GM23248 (cell line): ENCODE measurements around the gene PEAK1. TPM values are rescaled to one million over a fixed set of nuclear protein-coding genes. Genes with fewer than 3 reads are reported as not detected.

Experiments
- DNase-seq: peaks from one replicate; pipeline ENCODE4 v3.0.0-alpha.2; 2015
- H2AFZ ChIP-seq: fragments of 200-600 bp; sonication (generic); 2 replicates; pipeline ENCODE4 v1.6.1; 2016; ENCODE audit warnings: antibody characterized with exemption
- H3F3A ChIP-seq: fragments of 200-600 bp; sonication (generic); 2 replicates; pipeline ENCODE4 v1.6.1; 2016; ENCODE audit warnings: mild to moderate bottlenecking, antibody characterized with exemption, mixed run types; ENCODE audit not compliant: insufficient read depth
- H3K27ac ChIP-seq: fragments of 200-600 bp; sonication (generic); 2 replicates; pipeline ENCODE4 v1.5.1; 2016; ENCODE audit warnings: mild to moderate bottlenecking
- H3K27me3 ChIP-seq: fragments of 200-600 bp; sonication (generic); replicated peaks from 2 replicates; pipeline ENCODE4 v1.6.1; 2016; ENCODE audit warnings: mild to moderate bottlenecking; ENCODE audit not compliant: insufficient read depth
- H3K36me3 ChIP-seq: fragments of 200-600 bp; sonication (generic); 2 replicates; pipeline ENCODE4 v1.6.1; 2016; ENCODE audit warnings: low read depth, mild to moderate bottlenecking
- H3K4me1 ChIP-seq: fragments of 200-600 bp; sonication (generic); 2 replicates; pipeline ENCODE4 v1.6.1; 2016; ENCODE audit warnings: mild to moderate bottlenecking; ENCODE audit not compliant: insufficient read depth
- H3K4me2 ChIP-seq: fragments of 200-600 bp; sonication (generic); one replicate; pipeline ENCODE4 v1.6.1; 2016; ENCODE audit warnings: mild to moderate bottlenecking; ENCODE audit not compliant: unreplicated experiment
- H3K4me3 ChIP-seq: fragments of 200-600 bp; sonication (generic); 2 replicates; pipeline ENCODE4 v1.5.1; 2016; ENCODE audit warnings: mild to moderate bottlenecking
- H3K79me2 ChIP-seq: fragments of 200-600 bp; sonication (generic); 2 replicates; pipeline ENCODE4 v1.6.1; 2016; ENCODE audit warnings: mild to moderate bottlenecking; ENCODE audit not compliant: insufficient read depth
- H3K9ac ChIP-seq: fragments of 200-600 bp; sonication (generic); 2 replicates; pipeline ENCODE4 v1.6.1; 2016; ENCODE audit warnings: mild to moderate bottlenecking
- H3K9me2 ChIP-seq: fragments of 200-600 bp; sonication (generic); 2 replicates; pipeline ENCODE4 v1.6.1; 2016; ENCODE audit warnings: mixed run types, mild to moderate bottlenecking, moderate library complexity; ENCODE audit not compliant: insufficient read depth
- H3K9me3 ChIP-seq: fragments of 200-600 bp; sonication (generic); one replicate; pipeline ENCODE4 v1.6.1; 2017; ENCODE audit warnings: low read depth
- H4K20me1 ChIP-seq: fragments of 200-600 bp; sonication (generic); 2 replicates; pipeline ENCODE4 v1.6.0; 2016; ENCODE audit not compliant: insufficient read depth
- EZH2 ChIP-seq: fragments of 200-600 bp; sonication (generic); IDR thresholded peaks from 2 replicates; pipeline ENCODE4 v1.6.1; 2018; ENCODE audit warnings: antibody characterized with exemption, mild to moderate bottlenecking; ENCODE audit not compliant: insufficient read depth, poor library complexity, severe bottlenecking
- EZH2phosphoT487 ChIP-seq: fragments of 200-600 bp; sonication (generic); IDR thresholded peaks from 2 replicates; pipeline ENCODE4 v1.6.1; 2018; ENCODE audit warnings: antibody characterized with exemption, moderate library complexity, mild to moderate bottlenecking, low read depth; ENCODE audit not compliant: insufficient read depth
- WGBS, 2 experiments: methylation state at CpG; one replicate each; pipeline ENCODE4 v1.1.6; 2015 to 2017; ENCODE audit warnings: low lambda C conversion rate in 2 of 2, low coverage in 1 of 2; ENCODE audit errors: missing lambda C conversion rate in 2 of 2; 5-methylcytosine and 5-hydroxymethylcytosine counted together
- in situ Hi-C: fragments of 300-500 bp; cut with MboI; formaldehyde crosslinking; loops from 2 replicates; pipeline ENCODE4 v1.15.0; 2020
- polyA plus RNA-seq: library from polyadenylated mRNA; unstranded; fragments of >200 nt; fragmentation: Nextera tagmentation; extraction: Ambion mirVana; gene quantifications from 2 replicates; pipeline ENCODE4 v1.2.1, GENCODE V29; 2016
- total RNA-seq: library from RNA; depleted of rRNA; stranded (reverse); fragments of >200 nt; shearing (Covaris generic); gene quantifications from 2 replicates; pipeline ENCODE4 v1.2.3, GENCODE V29; 2014

The PEAK1 gene
- total and polyA plus RNA-seq, 2 experiments from 2014 or later = 22.4 to 74.5 TPM

DNA sequence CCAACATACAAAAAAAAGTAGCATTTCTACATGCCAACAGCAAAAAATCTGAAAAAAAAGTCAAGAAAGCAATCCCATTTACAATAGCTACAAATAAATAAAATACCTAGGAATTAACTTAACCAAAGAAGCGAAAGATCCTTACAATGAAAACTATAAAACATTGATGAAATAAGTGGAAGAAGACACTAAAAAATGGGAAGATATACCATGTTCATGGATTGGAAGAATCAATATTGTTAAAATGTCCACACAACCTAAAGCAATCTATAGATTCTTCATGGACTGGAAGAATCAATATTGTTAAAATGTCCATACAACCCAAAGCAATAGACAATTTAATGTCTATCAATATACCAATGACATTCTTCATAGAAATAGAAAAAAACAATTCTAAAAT lies 21.0 kb downstream of the PEAK1 start:
- in situ Hi-C loops = no loop called here
- Histone ChIP-seq H3K9me3 (peaks cover 6% of the 10 kb centered on the region), H3K27ac (no peak overlapping the region), H3K4me2 (no peak overlapping the region), H3K27me3 (no peaks in the 10 kb centered on the region), H3F3A (peaks cover 47% of the 10 kb centered on the region; the same call in 1 of the 2 replicates), H3K36me3 (peaks cover 4% of the 10 kb centered on the region; the same call in 1 of the 2 replicates), H3K9ac (no peak overlapping the region), H3K4me3 (no peak overlapping the region), H3K9me2 (no peaks in the 10 kb centered on the region), H3K4me1 (peaks cover 20% of the 10 kb centered on the region), H3K79me2 (peaks cover 94% of the 10 kb centered on the region), H4K20me1 (peaks cover 18% of the 10 kb centered on the region), H2AFZ (no peak overlapping the region)
- DNase-seq = no peak
- 96 to 98% methylated on average over 1 of the region's 1 CpG for WGBS, 2 experiments
- TF ChIP-seq EZH2 (no peak), EZH2phosphoT487 (no peak)

GRCh38 chr15:77396692-77397091 lies 23.2 kb downstream of the PEAK1 start:
- Histone ChIP-seq H4K20me1 (peaks cover 31% of the 10 kb centered on the region), H3K9me2 (no peaks in the 10 kb centered on the region), H3K27me3 (no peaks in the 10 kb centered on the region), H3K4me1 (peaks cover 22% of the 10 kb centered on the region), H3K9me3 (peaks cover 6% of the 10 kb centered on the region), H3F3A (peaks cover 32% of the 10 kb centered on the region; the same call in 1 of the 2 replicates), H3K4me2 (no peak overlapping the region), H3K27ac (no peak overlapping the region), H3K36me3 (peaks cover 4% of the 10 kb centered on the region; the same call in 1 of the 2 replicates), H3K79me2 (peaks cover 100% of the 10 kb centered on the region), H3K4me3 (no peak overlapping the region), H2AFZ (no peak overlapping the region), H3K9ac (no peak overlapping the region)
- DNase-seq = no peak
- TF ChIP-seq EZH2phosphoT487 = no peak
- TF ChIP-seq EZH2 = no peak
- 62 to 79% methylated on average over 1 of the region's 1 CpG for WGBS, 2 experiments
- in situ Hi-C loops = no loop called here

DNA sequence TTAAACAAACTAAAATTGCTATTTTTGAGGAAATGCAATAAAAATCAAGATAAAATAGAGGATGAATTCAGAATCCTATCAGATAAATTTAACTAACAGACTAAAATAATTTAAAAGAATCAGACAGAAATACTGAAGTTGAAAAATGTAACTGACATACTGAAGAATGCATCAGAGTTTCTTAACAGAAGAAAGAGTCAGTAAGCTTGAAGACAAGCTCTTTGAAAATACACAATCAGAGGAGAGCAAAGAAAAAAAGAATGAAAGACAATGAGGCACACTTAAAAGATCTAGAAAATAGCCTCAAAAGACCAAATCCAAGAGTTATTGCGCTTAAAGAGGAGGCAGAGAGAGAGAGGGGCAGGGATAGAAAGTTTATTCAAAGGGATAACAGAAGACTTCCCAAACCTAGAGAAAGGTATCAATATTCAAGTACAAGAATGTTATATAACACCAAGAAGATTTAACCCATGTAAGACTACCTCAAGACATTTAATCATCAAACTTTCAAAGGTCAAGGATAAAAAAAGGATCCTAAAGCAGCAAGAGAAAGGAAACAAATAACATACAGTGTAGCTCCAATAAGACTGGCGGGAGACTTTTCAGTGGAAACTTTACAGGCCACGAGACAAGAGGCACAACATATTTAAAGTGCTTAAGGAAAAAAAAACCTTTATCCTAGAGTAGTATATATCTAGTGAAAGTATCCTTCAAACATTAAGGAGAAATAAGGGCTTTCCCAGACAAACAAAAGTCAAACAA lies 24.7 kb downstream of the PEAK1 start:
- H2AFZ ChIP-seq = no peak overlapping the region
- peaks cover 6% of the 10 kb centered on the region for H3K9me3 ChIP-seq
- in situ Hi-C loops = no loop called here
- peaks cover 28% of the 10 kb centered on the region for H3K4me1 ChIP-seq
- no peaks in the 10 kb centered on the region for H3K27me3 ChIP-seq
- no peaks in the 10 kb centered on the region for H3K9me2 ChIP-seq
- H3K36me3 ChIP-seq = peaks cover 4% of the 10 kb centered on the region; the same call in 1 of the 2 replicates
- H3K4me2 ChIP-seq = no peak overlapping the region
- no peak for TF ChIP-seq EZH2phosphoT487
- TF ChIP-seq EZH2 = no peak
- WGBS, 2 experiments = 98 to 99% methylated on average over 3 of the region's 3 CpGs
- H3K79me2 ChIP-seq = peaks cover 100% of the 10 kb centered on the region
- peaks cover 20% of the 10 kb centered on the region; the same call in 1 of the 2 replicates for H3F3A ChIP-seq
- no peak for DNase-seq
- H3K9ac ChIP-seq = no peak overlapping the region
- no peak overlapping the region for H3K27ac ChIP-seq
- H4K20me1 ChIP-seq = peaks cover 41% of the 10 kb centered on the region
- no peak overlapping the region for H3K4me3 ChIP-seq

GRCh38 chr15:77393471-77393840 lies 26.4 kb downstream of the PEAK1 start:
- Histone ChIP-seq H3K9me2 (no peaks in the 10 kb centered on the region), H4K20me1 (peaks cover 51% of the 10 kb centered on the region), H3K9me3 (peaks cover 6% of the 10 kb centered on the region), H3K27me3 (no peaks in the 10 kb centered on the region), H3K4me2 (no peak overlapping the region), H3K4me3 (no peak overlapping the region), H3K79me2 (peaks cover 100% of the 10 kb centered on the region), H2AFZ (no peak overlapping the region), H3K4me1 (peaks cover 28% of the 10 kb centered on the region), H3K9ac (no peak overlapping the region), H3K36me3 (0 out of 2 replicates have a peak, but pooled peaks cover 4% of the 10 kb centered on the region), H3K27ac (no peak overlapping the region), H3F3A (peaks cover 21% of the 10 kb centered on the region; the same call in 1 of the 2 replicates)
- TF ChIP-seq EZH2phosphoT487 (no peak), EZH2 (no peak)
- DNase-seq = peak; percentile 74
- in situ Hi-C loops = no loop called here
